K562 (cell line): Measurements from ENCODE around the gene MRPS5. TPM values are rescaled to one million over a fixed set of nuclear protein-coding genes. Genes with fewer than 3 reads are reported as not detected.

Source experiments
- ATAC-seq: fragments of 200-7000 bp; cut with Tn5 transposase; 3 replicates; pipeline ENCODE4 v1.9.1; 2020; ENCODE audit warnings: moderate library complexity
- BruUV-seq: library from RNA; stranded (reverse); fragments of 400-500 nt; replicated peaks from 2 replicates; lab custom pipeline; 2021; lab: Mats Ljungman, UMichigan
- CTCF ChIA-PET: fragments of 300-600 bp; formaldehyde crosslinking; extraction: SDS; loops from one replicate; lab custom pipeline; 2021; ENCODE audit warnings: low intra/inter-chr PET ratio; lab: Yijun Ruan, JAX
- POLR2A ChIA-PET: fragments of 300-600, 350-650 bp; sonication (Branson Sonifier 250); formaldehyde crosslinking; extraction: SDS; loops from one replicate; lab custom pipeline; 2021; ENCODE audit warnings: antibody characterized with exemption, inconsistent platforms; lab: Yijun Ruan, JAX
- DNase-seq, 4 experiments: peaks; one replicate each; pipeline versions ENCODE4 v3.0.0 to v3.0.0-alpha.2; 2011 to 2018; ENCODE audit warnings: low spot score in 3 of 4, mixed read lengths in 3 of 4; ENCODE audit errors: extremely low read depth in 1 of 4
- FAIRE-seq: peaks from 2 replicates; lab custom pipeline; 2011; peaks lifted over from hg19 to GRCh38; lab: Jason Lieb, UNC
- H2AFZ ChIP-seq: 2 replicates; pipeline ENCODE4 v1.6.0; 2011; ENCODE audit warnings: low read depth, low read length, control low read depth, inconsistent platforms
- H3K27ac ChIP-seq: fragments of 200-600 bp; 3 replicates; pipeline ENCODE4 v1.8.0; 2011; ENCODE audit warnings: low read depth, mild to moderate bottlenecking, control low read depth, inconsistent platforms, low read length, moderate library complexity, mixed read lengths; ENCODE audit errors: extremely low read depth
- H3K27me3 ChIP-seq, 2 experiments: fragments of 300-600 bp in 1 of 2; 2 replicates in 1 of 2; 3 replicates in 1 of 2; pipeline versions ENCODE4 v1.6.0 to v1.8.0; 2011; ENCODE audit warnings: inconsistent platforms in 2 of 2, low read length in 2 of 2, mild to moderate bottlenecking in 1 of 2, mixed read lengths in 1 of 2, moderate library complexity in 1 of 2; ENCODE audit not compliant: control insufficient read depth in 2 of 2, insufficient read depth in 2 of 2
- H3K36me3 ChIP-seq: fragments of 300-600 bp; 3 replicates; pipeline ENCODE4 v1.8.0; 2011; ENCODE audit warnings: mild to moderate bottlenecking, low read length, inconsistent platforms; ENCODE audit not compliant: control insufficient read depth, insufficient read depth
- H3K4me1 ChIP-seq, 2 experiments: fragments of 200-600 bp in 1 of 2; replicated peaks in 1 of 2; 2 replicates in 1 of 2; 3 replicates in 1 of 2; pipeline versions ENCODE4 v1.5.1 to v1.8.0; 2011; ENCODE audit warnings: inconsistent platforms in 2 of 2, low read length in 2 of 2, mild to moderate bottlenecking in 1 of 2, mixed read lengths in 1 of 2, moderate library complexity in 1 of 2; ENCODE audit not compliant: control insufficient read depth in 2 of 2, insufficient read depth in 2 of 2
- H3K4me2 ChIP-seq: 2 replicates; pipeline ENCODE4 v1.6.1; 2011; ENCODE audit warnings: low read length, control low read depth, inconsistent platforms, mixed read lengths; ENCODE audit not compliant: insufficient read depth
- H3K4me3 ChIP-seq: fragments of 200-600 bp; sonication (generic), shearing (Covaris generic); 2 replicates; pipeline ENCODE4 v1.5.1; 2016; ENCODE audit warnings: control low read depth, inconsistent platforms
- H3K79me2 ChIP-seq: fragments of 200-600 bp; 3 replicates; pipeline ENCODE4 v1.8.0; 2011; ENCODE audit warnings: low read length, inconsistent platforms; ENCODE audit not compliant: control insufficient read depth, insufficient read depth
- H3K9ac ChIP-seq, 2 experiments: 2 replicates each; pipeline versions ENCODE4 v1.6.0 to v1.6.1; 2011; ENCODE audit warnings: low read depth in 2 of 2, low read length in 2 of 2, control low read depth in 1 of 2, inconsistent platforms in 1 of 2, mild to moderate bottlenecking in 1 of 2, mixed read lengths in 1 of 2; ENCODE audit not compliant: insufficient read depth in 1 of 2
- H3K9me1 ChIP-seq: one replicate; pipeline ENCODE4 v1.6.0; 2011; ENCODE audit warnings: inconsistent platforms, mild to moderate bottlenecking, low read length, moderate library complexity; ENCODE audit not compliant: control insufficient read depth, insufficient read depth
- H3K9me3 ChIP-seq: replicated peaks from 2 replicates; pipeline ENCODE4 v1.5.1; 2011; ENCODE audit warnings: low read depth, low read length, inconsistent platforms; ENCODE audit not compliant: control insufficient read depth, insufficient read depth
- H4K20me1 ChIP-seq: replicated peaks from 2 replicates; pipeline ENCODE4 v1.6.1; 2011; ENCODE audit warnings: low read length, inconsistent platforms, mixed read lengths; ENCODE audit not compliant: control insufficient read depth, insufficient read depth
- ARID1B ChIP-seq: fragments of 450-650 bp; IDR thresholded peaks from 2 replicates; pipeline ENCODE4 v1.6.1; 2016; ENCODE audit warnings: antibody characterized with exemption, mild to moderate bottlenecking, inconsistent platforms
- HDGF ChIP-seq: fragments of 450-650 bp; IDR thresholded peaks from 2 replicates; pipeline ENCODE4 v1.6.1; 2016
- MLLT1 ChIP-seq, 2 experiments: fragments of 450-650 bp; IDR thresholded peaks; 2 replicates each; pipeline ENCODE4 v1.6.1; 2016
- MTA1 ChIP-seq: fragments of 450-650 bp; IDR thresholded peaks from 2 replicates; pipeline ENCODE4 v1.6.1; 2017; ENCODE audit warnings: borderline replicate concordance
- MTA2 ChIP-seq: fragments of 450-650 bp; IDR thresholded peaks from 2 replicates; pipeline ENCODE4 v1.6.1; 2016; ENCODE audit warnings: low read depth
- SIN3B ChIP-seq: fragments of 450-650 bp; IDR thresholded peaks from 2 replicates; pipeline ENCODE4 v1.6.1; 2017; ENCODE audit warnings: low read depth, mild to moderate bottlenecking, moderate library complexity
- SMAD3 ChIP-seq: fragments of 450-650 bp; formaldehyde crosslinking; conservative IDR thresholded peaks from 2 replicates; pipeline ENCODE4 v1.4.0; 2020; ENCODE audit warnings: mild to moderate bottlenecking
- XRCC5 ChIP-seq: fragments of 200-400 bp; formaldehyde crosslinking; IDR thresholded peaks from 2 replicates; pipeline ENCODE4 v1.6.1; 2017; ENCODE audit warnings: low read depth, mild to moderate bottlenecking, low read length
- ZBTB33 ChIP-seq: sonication (generic); formaldehyde crosslinking; IDR thresholded peaks from 2 replicates; pipeline ENCODE4 v1.8.1; 2023; ENCODE audit warnings: mild to moderate bottlenecking, missing genetic modification reagents
- ZNF324 ChIP-seq: fragments of 250-450 bp; sonication (Bioruptor Pico); IDR thresholded peaks from 2 replicates; pipeline ENCODE4 v1.4.0; 2020; ENCODE audit warnings: mild to moderate bottlenecking
- WGBS: fragments of 100-300 bp; shearing (Covaris generic); methylation state at CpG from one replicate; pipeline ENCODE4 v1.1.6; 2016; ENCODE audit warnings: low coverage, mixed read lengths; ENCODE audit not compliant: insufficient coverage; ENCODE audit errors: missing lambda C conversion rate; 5-methylcytosine and 5-hydroxymethylcytosine counted together
- in situ Hi-C: fragments of 300-500 bp; cut with MboI; formaldehyde crosslinking; loops from 4 replicates; pipeline ENCODE4 v1.15.0; 2018; ENCODE audit warnings: inconsistent platforms, mixed read lengths
- intact Hi-C: fragments of 100-400 bp; cut with micrococcal nuclease; formaldehyde crosslinking; loops from 2 replicates; pipeline ENCODE4 v1.14.2; 2022
- polyA plus RNA-seq, 8 experiments: library from polyadenylated mRNA; depleted of rRNA in 4 of 8; stranded (reverse) in 5 of 8; unstranded in 3 of 8; fragments of >200 nt; fragmentation: Nextera tagmentation in 2 of 8; fragmentation: Illumina TruSeq in 1 of 8; extraction: Ambion mirVana in 2 of 8; extraction: Trizol in 1 of 8; gene quantifications; 2 replicates each; pipeline versions ENCODE4 v1.2.1 to v1.2.3, GENCODE V29; 2011 to 2014; ENCODE audit warnings: inconsistent platforms in 1 of 8, missing spikeins in 1 of 8
- total RNA-seq, 7 experiments: library from RNA; depleted of rRNA in 6 of 7; stranded (reverse); fragments of >200 nt in 6 of 7; fragmentation: Illumina TruSeq in 2 of 7; extraction: Trizol in 2 of 7; gene quantifications; 2 replicates each; pipeline versions ENCODE4 v1.2.1 to v1.2.3, GENCODE V29; 2011 to 2021; ENCODE audit warnings: low replicate concordance in 1 of 7

Gene MRPS5
- total and polyA plus RNA-seq, 9 of the 15 experiments (the other 6 are each of a cell fraction or from before 2014, with no cell fraction given) = 85.0 to 162 (median 118) TPM

GRCh38 chr2:95042472-95043271 lies 78.9 kb downstream of the MRPS5 start (continued):
- no peak for TF ChIP-seq ZBTB33 (CRISPR knock-in tag)
- no peak for TF ChIP-seq ZNF324 (CRISPR knock-in tag)
- no peak for TF ChIP-seq HDGF

GRCh38 chr2:95041824-95042442 lies 79.7 kb downstream of the MRPS5 start:
- no peak overlapping the region for H3K9ac ChIP-seq
- H3K27ac ChIP-seq = no peak overlapping the region
- intact Hi-C loops = loop anchor here (5.0 kb wide), 1 partner anchor 170 kb away; the partner anchor contains the start of gene TEKT4
- no peak overlapping the region for H3K4me3 ChIP-seq
- ChIA-PET POLR2A (no interaction called here), CTCF (no interaction called here)
- TF ChIP-seq MLLT1 (IDR thresholded peaks at IDR 0.05) = no peak
- no peak for TF ChIP-seq XRCC5
- TF ChIP-seq MTA1 = no peak
- no peak for TF ChIP-seq SIN3B
- no peak for TF ChIP-seq SMAD3 (CRISPR knock-in tag)
- no peak for TF ChIP-seq ARID1B
- no peak for TF ChIP-seq MTA2
- WGBS = 0% methylated on average over 8 of the region's 11 CpGs
- no peaks in the 10 kb centered on the region for H3K4me1 ChIP-seq
- H3K36me3 ChIP-seq = no peaks in the 10 kb centered on the region
- H3K27me3 ChIP-seq = peaks cover 6 to 43% of the 10 kb centered on the region in 2 experiments; a peak in 3 of 5 replicates
- H4K20me1 ChIP-seq = no peaks in the 10 kb centered on the region
- BruUV-seq = no TSS peak
- no peaks in the 10 kb centered on the region for H3K79me2 ChIP-seq
- no peak overlapping the region for H3K4me2 ChIP-seq
- ATAC-seq (no peak), FAIRE-seq (no peak), DNase-seq (no peak)
- in situ Hi-C loops = no loop called here
- no peak overlapping the region for H2AFZ ChIP-seq
- H3K9me1 ChIP-seq = no peaks in the 10 kb centered on the region
- H3K9me3 ChIP-seq = no peaks in the 10 kb centered on the region
